Measurements from ENCODE around the gene ASAP3.
"Not testable (repeated sequence)": the region's sequence is repeated elsewhere in the genome, so short reads cannot be mapped to it uniquely, and the experiment has no call there.

Gene ASAP3

DNA sequence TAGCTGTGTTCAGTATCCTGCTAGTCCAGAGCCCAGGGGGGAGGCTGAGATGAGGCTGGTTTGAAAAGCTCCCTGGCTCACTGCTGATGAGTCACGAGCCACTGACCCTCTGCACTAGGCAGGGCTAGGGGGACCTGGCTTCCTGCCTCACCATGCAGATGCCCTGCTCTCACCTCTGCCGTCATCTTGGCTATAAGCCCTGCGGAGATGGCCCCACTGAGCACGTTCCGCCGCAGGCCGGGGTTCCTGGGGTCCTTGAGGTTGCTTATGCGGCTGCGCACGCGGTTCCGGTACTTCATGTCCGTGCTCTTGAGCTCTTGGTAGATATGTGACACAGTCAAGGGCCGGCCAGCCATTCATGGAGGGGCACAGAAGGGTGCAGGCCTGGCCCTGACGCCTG, 90.3 kb downstream of the ASAP3 start:
- DNase-seq, result no peak

DNA sequence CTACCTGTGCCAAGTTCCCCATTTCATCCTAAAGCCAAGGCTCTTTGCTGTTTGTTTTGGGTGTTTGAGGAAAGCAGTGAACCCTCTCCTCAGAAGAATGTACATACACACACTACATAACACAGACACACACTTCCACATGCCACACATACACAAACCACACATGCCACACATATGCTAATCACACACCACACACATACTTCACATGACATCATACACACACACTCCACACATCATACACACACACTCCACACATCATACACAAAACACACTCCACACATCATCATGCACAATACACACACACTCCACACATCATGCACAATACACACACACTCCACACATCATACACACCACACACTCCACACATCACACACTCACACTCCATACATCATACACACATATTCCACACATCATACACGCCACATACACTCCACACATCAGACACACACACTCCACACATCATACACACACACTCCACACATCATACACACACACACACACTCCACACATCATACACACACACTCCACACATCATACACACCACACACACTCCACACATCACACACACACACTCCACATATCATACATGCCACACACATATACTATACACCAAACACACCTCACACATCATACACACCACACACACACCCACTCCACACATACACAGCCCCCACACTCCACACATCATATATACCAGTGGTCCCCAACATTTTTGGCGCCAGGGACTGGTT, 91.7 kb downstream of the ASAP3 start:
- no peak for DNase-seq

DNA sequence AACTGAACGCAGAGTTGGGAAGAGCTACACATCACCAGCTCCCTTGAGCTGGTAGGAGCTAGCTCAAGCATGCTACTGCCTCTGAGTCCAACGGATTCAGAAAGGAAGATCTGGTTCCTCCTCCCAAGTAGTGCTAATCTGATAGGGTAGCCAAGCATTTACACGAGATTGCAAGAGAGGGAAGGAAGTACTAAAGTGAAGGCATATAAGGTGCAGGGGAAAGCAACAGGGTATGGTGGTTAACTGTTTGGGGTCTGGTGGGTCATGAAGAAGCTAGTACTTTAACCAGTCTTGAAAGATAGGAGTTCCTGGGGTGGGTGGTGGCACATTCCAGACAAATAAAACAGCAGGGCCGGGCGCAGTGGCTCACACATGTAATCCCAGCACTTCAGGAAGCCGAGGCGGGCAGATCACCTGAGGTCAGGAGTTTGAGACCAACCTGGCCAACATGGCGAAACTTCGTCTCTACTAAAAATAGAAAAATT, 94.1 kb downstream of the ASAP3 start:
- no peak for DNase-seq

DNA sequence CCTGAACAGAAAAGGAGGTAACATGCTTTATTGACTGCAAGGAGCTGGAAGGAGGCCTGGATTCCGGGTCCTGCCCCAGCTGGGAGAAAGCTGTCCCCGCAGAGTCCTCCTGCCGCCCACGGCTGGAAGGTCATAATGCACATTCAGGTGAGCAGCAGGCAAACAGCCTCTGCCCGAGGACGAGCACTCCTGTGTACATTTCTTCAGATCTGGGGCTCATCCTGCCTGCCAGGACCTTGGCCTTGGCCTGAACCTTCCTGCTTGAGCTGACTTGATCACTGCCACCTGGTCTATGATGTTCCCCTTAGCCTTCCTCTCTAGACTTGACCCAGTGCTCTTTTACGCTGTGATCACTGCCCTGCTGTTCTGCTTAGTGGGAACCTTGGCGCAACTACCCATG, 96.5 kb downstream of the ASAP3 start:
- no peak for DNase-seq

DNA sequence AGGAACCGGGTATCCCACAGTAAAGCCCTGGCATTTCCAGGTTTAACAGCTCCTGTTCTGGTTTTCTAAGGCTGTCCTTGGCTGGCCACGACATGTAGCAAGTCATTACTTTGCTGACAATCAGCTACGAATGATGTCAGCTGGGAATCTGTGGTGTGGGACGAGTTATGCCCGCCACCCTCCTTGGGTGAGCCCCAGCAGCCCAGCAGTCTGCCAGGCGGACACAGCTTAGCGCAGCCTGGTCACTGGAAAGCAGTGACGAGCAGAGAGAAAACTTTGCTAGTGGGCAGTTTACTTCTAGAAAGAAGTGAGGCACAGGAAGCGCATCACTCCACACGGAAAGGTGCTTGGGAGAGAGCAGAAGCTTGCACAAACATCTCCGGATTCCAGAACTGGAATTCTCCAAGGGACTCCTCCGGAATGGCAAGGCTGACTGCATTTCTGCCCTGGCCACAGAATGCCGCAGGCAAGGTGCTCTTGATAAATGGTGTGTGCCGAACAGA, 98.8 kb downstream of the ASAP3 start:
- DNase-seq, result no peak

DNA sequence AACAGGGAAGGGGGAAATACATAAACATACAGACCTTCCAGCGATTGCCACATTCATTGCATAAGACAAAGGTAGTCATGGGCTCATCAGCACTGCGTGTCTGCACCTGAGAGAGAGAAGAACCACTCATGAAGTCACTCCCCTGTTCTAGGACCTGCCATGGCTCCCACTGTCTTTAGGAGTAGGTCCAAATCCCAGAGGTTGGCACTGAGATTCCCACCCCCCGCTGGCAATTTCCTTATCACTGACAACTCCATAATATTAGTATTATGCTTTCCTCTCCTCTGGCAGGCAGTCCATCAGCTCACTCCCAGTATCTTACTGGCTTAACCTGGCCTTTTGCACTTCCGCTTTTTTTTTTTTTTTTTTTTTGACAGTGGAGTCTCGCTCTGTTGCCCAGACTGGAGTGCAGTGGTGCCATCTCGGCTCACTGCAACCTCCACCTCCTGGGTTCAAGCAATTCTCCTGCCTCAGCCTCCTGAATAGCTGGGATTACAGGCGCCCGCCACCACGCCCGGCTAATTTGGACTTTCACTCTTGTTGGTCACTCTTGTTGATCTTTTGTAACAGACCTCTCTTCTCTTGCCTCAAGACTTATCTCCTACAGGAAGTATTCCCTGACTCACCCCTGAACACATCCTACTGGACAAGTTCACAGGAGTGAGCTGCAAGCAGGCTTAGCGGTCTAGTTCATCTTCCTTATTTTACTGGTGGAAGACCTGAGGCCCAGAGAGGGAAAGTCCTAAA, 99.5 kb downstream of the ASAP3 start:
- DNase-seq, result no peak

DNA sequence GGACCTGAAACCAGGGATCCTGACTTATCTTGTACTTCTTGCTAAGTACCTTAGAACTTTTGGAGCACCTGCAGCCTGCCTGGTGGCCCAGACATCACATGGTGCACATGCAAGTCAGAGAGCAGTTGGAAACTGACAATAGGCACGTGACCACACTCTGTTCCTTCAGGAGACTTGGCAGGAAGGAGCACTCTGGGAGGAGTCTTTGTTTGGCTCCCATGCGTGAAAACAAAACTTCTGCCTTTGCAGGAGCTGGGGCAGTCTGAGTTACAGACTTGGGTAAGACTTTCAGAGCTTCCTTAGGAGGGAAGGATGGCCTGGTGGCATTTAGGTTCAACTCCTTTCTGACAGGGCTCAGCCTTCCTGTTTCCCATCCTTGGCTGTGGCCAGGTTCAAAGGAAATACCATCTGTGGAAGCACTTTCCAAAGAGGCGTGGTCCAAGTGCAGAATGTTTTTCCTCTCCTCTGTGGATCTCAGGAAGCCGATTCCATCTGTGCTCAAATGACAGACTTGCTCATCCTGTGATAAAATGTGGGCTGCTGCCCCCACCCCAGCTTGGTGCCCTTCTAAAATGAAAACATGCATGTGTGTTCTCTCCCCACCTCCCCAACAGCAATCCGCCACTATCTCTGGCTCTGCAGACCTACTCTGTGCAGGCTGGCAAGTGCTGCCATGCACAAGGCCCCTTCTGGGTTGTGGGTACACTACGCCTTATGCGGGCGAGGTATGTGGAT, 100.2 kb downstream of the ASAP3 start:
- no peak for DNase-seq

DNA sequence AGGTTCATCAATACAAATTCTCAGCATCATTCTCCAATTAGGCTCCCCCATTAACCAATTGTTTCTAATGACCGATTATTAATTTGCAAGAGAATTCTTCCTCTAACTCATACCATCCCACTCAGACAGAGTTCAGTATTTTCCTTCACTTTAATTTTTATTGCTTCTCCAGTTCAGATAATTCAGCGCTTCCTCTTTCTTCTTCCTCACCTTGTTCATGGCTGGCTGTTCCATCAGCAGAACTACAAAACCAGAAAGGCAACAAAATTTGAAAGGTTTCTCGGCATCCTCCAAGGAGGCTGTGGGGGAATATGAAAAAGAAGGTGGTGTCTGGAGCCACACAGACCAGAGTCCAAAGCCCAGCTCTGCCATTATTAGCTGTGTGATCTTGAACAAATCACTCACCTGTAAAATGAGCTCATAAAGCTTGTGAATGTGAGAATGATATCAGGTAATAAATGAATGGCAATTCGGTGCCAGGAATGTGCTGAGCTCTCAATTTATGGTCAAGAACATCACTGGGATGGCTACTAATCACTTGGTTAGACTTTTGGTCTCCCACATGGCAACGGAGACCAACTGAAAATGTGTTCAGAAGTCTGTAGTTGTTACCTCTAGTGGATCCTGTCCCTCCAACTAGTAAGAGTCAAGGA, 102.6 kb downstream of the ASAP3 start:
- DNase-seq, result no peak

DNA sequence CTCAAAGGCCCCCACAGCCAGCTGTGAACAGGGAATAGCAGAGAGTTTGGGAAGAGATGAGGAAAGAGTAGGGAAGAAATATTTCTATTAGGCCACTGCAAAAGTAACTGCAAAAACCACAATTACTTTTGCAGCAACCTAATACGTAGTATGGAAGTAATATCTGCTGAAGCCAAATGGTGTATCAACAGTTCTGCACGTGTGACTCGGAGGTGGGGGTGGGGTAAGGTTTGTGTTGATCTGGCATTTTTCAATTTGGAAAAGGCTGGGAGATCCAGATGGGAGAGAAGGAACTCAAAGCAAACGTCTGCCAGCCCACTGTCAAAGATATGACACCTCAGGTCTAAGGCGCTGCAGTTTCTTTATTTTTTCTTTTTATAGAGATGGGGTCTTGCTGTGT, 103.3 kb downstream of the ASAP3 start:
- no peak for DNase-seq

DNA sequence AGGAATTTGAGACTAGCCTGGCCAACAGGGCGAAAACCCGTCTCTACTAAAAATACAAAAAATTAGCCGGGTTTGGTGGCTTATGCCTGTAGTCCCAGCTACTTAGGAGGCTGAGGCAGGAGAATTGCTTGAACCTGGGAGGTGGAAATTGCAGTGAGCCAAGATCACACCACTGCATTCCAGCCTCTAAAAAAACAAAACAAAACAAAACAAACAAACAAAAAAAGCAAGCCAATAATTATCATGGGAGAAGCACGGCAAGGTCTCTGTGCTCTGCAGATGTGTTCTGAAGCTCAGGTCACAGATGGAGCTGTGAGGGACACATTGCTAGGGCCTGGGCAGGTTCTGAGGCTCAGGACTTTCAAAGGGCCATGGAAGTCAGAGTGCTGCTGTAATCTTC, 103.7 kb downstream of the ASAP3 start:
- not testable (repeated sequence) for DNase-seq

Measured in NCI-H345 (cell line).